Ramos (cell line): ENCODE data around the gene PILRA.
"Not testable (repeated sequence)": the region's sequence is repeated elsewhere in the genome, so short reads cannot be mapped to it uniquely, and the experiment has no call there.

Source experiments
- in situ Hi-C: fragments of 300-500 bp; cut with MboI; formaldehyde crosslinking; loops from one replicate; pipeline ENCODE4 v1.14.3; 2022; ENCODE audit warnings: low sequenced_read_pairs; ENCODE audit not compliant: unreplicated experiment

The PILRA gene

DNA sequence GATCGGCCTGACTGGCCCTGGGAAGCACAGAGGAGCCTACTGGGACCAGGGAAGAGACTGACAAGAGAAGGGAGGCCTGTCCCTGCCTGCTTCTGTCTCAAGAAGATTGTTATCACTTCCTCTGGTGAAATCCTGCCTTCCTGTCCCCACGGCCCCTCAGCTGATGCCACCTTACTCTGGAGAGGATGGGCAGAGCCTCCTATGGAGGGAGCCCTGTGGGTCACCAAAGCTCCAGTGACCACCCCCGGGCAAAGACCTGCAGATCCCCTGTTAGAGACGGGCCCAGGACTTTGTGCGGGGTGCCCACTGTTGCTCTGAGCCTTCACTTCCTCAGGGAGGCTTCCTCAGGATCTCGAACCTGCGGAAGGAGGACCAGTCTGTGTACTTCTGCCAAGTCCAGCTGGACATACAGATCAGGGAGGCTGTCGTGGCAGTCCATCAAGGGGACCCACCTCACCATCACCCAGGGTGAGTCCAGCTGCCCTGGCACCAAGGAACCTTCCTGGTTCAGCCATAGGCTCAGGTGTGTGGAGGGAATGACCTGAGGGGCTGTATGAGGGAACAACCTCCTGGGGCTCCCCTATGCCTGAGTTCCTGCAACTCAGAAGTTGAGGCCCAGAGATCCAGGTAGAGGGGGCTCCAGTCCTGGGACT is 16.7 kb upstream of the PILRA start:
- in situ Hi-C loops, result no loop called here

DNA sequence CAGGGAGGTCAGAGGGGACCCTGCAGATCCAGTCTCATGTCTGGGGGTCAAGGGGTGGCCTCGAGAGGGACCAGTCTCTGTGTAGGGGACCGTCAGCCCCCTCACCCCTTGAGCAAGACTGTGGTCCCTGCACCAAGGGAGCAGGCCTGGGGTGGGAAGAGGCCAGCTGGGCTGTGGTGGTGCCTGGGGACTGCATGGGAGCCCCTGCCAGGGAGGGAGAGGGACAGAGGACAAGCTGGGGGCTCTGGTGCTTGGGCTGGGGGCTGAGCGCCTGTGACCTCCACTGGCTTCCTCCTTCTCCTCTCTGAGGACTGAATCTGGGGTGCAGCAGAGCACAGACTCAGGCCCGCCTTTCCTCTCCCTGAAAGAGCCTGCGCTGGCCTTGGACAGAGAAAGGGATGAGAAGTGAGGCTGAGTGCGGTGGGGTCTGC is 16.1 kb upstream of the PILRA start:
- in situ Hi-C loops, result no loop called here

DNA sequence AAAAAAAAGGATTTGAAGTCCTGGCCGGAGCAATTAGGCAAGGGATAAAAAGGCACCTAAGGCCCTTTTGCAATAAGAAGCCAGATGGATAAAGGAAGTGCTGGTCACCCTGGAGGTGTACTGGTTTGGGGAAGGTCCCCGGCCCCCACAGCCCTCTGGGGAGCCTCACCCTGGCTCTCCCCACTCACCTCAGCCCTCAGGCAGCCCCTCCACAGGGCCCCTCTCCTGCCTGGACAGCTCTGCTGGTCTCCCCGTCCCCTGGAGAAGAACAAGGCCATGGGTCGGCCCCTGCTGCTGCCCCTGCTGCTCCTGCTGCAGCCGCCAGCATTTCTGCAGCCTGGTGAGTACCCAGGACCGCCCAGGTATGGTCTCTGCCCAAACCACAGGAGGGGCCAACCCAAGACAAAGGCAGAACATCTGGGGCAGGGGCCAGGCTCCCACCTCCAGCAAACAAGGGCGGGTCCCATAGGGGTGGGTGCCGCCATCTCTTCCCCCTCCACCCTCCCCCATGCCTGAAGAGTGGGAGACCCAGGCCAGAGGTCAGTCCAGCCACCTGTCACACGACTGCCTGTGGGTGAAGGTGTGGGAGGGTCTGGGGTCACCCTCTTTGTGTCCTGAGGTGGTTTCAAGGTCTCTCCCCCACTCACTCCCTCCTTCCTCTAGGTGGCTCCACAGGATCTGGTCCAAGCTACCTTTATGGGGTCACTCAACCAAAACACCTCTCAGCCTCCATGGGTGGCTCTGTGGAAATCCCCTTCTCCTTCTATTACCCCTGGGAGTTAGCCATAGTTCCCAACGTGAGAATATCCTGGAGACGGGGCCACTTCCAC is 15.0 kb upstream of the PILRA start, which contains the start of gene PILRB:
Gene PILRB (plus strand): TSS at position 91 of the 830 bp plus-strand sequence. CDS start 186 bp downstream, at position 277.
- in situ Hi-C loops, result no loop called here

DNA sequence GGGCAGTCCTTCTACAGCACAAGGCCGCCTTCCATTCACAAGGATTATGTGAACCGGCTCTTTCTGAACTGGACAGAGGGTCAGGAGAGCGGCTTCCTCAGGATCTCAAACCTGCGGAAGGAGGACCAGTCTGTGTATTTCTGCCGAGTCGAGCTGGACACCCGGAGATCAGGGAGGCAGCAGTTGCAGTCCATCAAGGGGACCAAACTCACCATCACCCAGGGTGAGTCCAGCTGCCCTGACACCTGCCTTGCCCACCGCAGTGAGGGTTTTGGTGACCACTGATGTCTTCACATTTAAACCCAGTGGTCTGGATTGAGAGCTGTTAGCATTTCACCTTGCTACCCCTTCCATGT is 14.5 kb upstream of the PILRA start:
- in situ Hi-C loops, result no loop called here

DNA sequence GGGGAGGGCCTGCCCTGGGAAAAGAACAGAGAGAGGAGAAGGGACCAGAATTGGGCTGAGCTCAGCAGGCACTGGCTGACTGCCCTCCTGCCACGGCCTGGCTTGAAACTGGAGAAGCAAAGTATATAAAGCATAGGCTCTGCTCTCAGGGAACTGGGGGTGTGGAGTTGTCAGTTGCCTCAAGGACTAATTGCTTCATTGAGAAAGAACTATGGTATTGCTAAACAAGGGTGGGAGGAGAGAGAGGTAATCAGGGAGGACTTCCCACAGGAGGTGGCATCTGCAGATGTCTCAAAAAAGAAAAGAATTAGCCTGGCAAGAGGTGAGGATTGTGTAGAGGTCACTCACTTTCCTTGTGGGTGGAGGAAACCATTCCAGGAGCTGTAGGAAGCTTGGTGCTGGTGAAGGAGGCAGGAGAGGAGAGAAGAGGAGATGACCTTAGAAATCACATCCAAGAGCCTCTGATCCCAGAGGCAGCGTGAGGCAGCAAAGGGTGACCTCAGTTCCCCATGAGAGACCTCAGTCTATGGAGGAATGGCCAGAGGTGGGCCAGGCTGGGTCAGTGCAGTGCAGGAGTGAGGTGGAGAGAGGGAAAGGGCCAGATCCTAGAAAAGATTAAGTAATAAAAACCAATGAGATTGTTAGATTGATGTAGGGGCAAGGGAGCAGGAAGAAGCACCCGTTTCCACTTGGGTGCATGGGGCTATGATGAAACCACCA is 13.0 kb upstream of the PILRA start:
- in situ Hi-C loops, result no loop called here

DNA sequence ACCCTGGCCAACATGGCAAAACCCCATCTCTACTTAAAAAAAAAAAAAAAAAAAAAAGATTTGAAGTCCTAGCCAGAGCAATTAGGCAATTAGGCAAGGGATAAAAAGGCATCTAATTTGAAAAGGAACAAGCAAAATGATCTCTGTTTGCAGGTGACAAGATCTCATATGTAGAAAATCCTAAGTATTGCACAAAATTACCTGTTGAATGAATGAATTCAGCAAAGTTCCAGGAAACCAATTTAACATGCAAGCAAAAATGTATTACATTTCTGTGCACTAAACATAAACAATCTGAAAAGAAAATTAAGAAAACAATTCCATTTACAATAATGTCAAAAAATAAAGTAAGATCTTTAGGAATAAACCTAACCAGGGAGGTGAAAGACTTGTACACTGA is 10.2 kb upstream of the PILRA start:
- in situ Hi-C loops, result no loop called here

DNA sequence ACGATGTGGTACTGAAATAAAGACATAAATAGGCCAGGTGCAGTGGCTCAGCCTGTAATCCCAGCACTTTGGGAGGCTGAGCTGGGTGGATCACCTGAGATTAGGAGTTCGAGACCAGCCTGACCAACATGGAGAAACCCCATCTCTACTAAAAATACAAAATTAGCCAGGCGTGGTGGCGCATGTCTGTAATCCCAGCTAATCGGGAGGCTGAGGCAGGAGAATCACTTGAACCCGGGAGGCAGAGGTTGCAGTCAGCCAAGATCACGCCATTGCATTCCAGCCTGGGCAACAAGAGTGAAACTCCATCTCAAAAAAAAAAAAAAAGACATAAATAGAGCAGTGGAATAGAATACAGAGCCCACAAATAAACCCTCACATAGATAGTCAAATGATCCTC is 9.5 kb upstream of the PILRA start:
- in situ Hi-C loops, result not testable (repeated sequence)

DNA sequence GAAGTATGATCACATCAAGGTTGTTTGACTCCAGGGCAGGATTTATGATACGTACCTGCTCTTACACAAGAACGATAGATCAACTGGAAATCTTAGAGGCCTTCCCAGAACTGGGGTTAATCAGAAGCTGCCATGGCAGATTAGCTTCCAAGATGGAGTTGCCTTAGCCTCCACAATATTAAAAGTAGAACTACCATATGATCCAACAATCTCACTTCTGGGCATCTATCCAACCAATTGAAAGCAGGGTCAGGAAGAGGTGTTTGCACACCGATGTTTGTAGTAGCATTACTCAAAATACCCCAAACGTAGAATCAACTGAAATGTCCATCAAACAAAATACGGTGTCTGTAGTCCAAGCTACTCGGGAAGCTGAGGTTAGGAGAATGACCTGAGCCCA is 8.8 kb upstream of the PILRA start:
- in situ Hi-C loops, result no loop called here

DNA sequence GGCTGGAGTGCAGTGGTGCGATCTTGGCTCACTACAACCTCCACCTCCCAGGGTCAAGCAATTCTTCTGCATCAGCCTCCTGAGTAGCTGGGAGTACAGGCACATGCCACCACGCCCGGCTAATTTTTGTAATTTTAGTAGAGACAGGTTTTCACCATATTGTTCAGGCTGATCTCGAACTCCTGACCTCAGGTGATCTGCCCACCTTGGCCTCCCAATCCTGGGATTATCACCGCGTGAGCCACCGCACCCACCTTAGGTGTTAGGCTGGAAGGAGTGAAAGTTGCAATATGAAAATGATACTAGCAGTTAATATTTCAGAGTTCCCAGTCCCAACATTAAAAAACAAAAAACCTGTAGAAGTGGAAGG is 7.3 kb upstream of the PILRA start:
- in situ Hi-C loops, result not testable (repeated sequence)

DNA sequence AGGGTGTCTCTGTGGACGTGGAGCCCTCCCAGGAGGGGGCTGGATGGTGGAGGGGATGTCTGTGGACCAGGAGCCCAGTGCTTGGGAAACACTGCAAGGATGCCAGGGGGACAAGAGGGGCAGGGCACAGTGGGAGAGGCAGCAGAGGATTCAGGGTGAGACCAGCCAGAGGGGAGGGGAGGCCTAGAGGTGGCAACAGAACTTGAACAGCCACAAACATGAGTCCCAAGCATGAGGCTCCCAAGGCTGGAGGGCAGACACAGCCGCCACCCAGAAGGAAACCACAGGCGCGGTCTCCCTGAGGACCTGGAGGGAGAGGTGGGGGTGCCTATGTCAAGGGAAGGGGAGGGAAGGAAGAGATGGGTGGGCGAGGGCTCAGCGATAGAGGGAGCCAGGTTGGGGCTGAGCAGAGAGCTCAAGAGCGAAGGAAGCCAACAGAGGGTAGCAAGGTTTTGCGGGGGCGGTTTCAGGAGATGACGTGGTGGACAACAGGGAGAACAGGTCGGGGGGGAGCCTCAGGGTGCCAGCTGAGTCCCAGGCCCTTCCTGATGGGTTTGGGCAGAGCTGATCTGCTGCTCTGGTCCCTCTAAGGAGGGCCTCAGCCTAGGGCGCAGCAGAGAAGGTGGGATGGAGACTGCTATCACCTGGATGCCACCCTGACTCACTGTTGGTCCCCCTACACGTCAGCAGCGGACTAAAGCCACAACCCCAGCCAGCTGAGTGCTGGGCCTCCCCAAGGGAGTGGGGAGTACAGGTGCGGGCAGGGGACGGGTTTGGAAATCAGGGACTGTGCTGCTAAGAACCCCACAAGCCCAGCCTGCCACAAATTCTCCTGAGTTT is 6.7 kb upstream of the PILRA start:
- in situ Hi-C loops, result no loop called here

DNA sequence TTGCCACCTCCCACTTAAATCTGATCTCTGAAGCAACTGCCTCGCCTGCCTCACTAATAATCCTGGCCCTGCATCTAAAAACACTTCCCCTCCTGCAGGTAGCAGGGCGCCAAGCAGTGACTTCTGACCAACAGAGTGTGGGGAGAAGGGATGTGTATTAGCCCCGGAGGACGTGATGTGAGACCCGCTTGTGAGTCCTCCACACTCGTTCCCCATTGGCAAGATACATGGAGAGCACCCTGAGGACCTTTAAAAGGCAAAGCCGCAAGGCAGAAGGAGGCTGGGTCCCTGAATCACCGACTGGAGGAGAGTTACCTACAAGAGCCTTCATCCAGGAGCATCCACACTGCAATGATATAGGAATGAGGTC is 6.1 kb upstream of the PILRA start:
- in situ Hi-C loops, result no loop called here

DNA sequence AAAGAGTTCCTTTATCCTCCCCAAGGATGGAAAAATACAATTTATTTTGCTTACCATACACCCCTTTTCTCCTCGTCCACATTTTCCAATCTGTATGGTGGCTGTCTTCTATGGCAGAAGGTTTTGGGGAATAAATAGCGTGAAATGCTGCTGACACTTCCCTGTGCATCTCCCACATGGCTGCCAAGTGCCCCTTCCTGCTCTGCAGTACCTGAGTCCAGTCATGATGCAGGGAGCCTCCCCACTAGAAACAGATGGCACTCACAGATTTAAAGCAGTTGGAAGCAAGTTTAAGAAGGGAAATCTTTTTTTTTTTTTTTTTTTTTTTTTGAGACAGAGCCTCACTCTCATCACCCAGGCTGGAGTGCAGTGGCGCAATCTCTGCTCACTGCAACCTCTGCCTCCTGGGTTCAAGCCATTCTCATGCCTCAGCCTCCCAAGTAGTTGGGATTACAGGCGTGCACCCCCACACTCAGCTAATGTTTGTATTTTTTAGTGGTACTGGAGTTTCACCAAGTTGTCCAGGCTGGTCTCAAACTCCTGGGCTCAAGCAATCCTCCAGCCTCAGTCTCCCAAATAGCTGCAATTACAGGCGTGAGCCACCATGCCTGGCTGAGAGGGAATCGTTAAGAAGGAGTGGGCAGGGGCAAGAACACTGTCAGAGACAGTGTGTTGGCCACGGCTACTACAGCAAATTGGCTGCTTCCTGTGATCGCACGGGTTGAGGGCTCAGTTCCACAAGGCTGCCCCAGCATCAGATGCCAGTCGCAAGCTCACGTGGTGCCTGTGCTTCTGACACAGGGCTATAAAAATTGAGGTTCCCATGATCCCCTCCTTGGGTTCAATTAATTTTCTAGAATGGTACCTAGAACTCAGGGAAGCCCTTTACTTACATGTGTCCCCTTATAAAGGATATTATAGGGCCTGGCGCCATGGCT is 5.3 kb upstream of the PILRA start:
- in situ Hi-C loops, result no loop called here

DNA sequence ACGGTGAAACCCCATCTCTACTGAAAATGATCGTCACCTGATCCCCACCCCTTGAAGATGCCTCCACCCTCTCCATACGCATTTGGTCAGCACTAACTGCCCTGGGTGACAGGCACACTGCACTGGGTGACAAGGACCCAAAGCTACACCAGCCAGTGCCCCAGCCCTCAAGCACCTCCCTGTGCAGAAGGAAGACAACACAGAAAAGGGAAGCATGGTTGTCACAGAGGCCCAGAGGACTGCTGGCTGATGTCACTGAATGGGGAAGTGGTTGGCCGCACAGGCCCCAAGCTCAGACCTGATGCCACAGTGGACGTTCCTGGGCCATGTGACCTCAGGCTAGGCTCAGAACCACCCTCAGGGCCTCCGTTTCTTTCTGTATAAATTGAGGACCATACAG is 4.2 kb upstream of the PILRA start:
- in situ Hi-C loops, result no loop called here

DNA sequence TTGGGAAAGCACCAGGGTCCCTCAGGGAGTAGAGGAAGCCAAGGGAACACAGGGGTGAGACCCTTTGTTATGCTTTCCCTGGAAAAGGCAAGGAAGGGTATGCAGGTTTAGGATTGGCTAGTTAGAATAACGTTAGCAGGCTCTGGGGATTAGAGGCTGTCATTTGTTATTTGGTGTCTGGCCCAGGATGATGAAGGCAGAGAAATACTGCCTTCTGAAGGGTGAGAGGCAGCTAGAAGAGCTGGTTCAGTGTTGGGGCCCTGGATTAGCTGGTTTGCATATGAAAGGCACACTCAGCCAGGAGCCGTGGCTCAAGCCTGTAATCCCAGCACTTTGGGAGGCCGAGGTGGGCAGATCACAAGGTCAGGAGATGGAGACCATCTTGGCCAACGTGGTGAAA is 3.0 kb upstream of the PILRA start:
- in situ Hi-C loops, result no loop called here

DNA sequence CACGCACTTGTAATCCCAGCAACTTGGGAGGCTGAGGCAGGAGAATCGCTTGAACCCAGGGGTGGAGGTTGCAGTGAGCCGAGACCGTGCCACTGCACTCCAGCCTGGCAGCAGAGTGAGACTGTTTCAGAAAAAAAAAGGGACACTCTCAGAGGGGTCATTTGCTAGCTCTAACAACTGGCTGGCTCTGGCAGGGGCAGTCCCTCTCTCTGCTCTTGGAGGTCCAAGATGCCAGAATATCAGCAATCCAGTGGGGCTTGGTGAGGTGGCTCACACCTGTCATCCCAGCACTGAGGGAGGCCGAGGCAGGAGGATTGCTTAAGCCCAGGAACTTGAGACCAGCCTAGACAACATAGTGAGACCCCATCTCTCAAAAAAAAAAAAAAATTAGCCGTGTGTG is 2.5 kb upstream of the PILRA start:
- in situ Hi-C loops, result no loop called here

DNA sequence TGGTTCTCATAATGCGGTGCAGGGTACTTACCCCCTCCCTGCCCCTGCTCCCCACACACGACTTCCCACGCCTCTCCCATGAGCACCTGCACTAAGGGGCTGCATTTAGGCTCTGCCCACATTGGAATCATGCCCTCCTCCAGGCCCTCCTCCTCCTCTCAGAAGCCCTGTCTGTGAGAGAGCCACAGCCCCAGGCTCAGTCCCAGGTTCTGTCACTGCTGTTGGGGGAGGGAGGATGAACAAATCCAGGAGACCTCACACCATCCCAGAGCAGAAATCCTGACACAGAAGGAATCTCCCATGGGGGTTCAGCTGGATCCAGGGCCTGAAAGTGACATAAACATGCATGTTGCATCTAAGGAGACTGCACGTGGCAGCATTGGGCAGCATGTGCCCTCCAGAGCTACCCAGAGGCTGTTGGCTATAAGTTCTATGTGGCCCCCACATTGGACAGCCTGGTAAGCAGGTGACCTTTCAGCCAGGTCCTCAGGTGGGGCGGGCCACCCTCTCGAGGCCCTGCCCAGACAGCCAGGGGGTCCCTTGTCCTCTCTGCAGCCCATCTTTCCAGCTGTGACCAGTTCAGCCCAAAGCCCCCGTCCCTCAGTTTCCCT is 1.6 kb upstream of the PILRA start:
- in situ Hi-C loops, result no loop called here

DNA sequence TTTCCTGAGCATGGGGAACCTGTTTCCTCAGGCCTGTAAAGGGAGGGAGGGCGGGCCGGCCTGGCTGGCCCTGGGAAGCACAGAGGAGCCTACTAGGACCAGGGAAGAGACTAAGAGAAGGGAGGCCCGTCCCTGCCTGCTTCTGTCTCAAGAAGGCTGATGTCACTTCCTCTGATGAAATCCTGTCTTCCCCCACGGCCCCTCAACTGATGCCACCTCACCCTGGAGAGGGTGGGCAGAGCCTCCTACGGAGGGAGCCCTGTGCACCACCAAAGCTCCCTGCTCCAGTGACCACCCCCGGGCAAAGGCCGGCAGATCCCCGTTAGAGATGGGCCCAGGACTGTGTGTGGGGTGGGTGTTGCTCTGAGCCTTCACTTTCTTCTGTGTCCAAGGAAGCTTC is 1.0 kb upstream of the PILRA start:
- in situ Hi-C loops, result no loop called here

DNA sequence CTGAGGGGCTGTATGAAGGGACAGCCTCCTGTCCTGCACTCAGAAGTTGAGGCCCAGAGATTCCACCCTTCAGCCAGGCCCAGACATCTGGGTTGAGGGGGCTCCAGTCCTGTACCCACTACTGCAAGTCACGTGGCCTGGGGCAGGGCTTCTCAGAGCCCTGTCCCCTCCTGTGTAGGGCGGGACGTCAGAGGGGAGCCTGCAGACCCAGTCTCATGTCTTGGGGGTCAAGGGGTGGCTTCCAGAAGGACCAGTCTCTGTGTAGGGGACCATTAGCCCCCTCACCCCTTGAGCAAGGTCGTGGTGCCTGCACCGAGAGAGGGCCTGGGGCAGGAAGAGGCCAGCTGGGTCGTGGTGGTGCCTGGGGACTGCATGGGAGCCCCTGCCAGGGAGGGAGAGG is 593 bp upstream of the PILRA start:
- in situ Hi-C loops, result no loop called here
